Stimulated activated CD4-positive, alpha-beta T cell treated with anti-CD3 and anti-CD28 coated beads, Interleukin-4, amount 100 ng/mL, for 48 hours (primary cell): ENCODE results near the gene TMEM203.
A peak's percentile ranks its signal among the peaks of the same experiment; 100 is the strongest.

Experiments
- DNase-seq, 2 donors: peaks; one replicate each; pipeline ENCODE4 v3.0.0-alpha.2; 2020; ENCODE audit warnings: low read depth in 2 of 2

Gene TMEM203

GRCh38 chr9:137219757-137220316 is 14.4 kb upstream of the TMEM203 start:
- DNase-seq, result no peak

GRCh38 chr9:137218754-137219271 is 13.4 kb upstream of the TMEM203 start:
- DNase-seq, result no peak

- DNase-seq, result no peak
Measured at GRCh38 chr9:137218212-137218753, 12.8 kb upstream of the TMEM203 start.

GRCh38 chr9:137217276-137218211 is 12.1 kb upstream of the TMEM203 start:
- DNase-seq, result no peak

GRCh38 chr9:137216188-137216965 is 10.9 kb upstream of the TMEM203 start:
- no peak for DNase-seq

- no peak for DNase-seq
Measured at GRCh38 chr9:137215196-137215986, 9.9 kb upstream of the TMEM203 start.

- DNase-seq, result no peak
Measured at GRCh38 chr9:137214620-137215019, 9.2 kb upstream of the TMEM203 start.

GRCh38 chr9:137213160-137214060 is 8.0 kb upstream of the TMEM203 start:
- no peak for DNase-seq

GRCh38 chr9:137212520-137212919 is 7.1 kb upstream of the TMEM203 start:
- no peak for DNase-seq

GRCh38 chr9:137211532-137211931 is 6.1 kb upstream of the TMEM203 start:
- no peak for DNase-seq

- no peak for DNase-seq
Measured at GRCh38 chr9:137206602-137207001, 1.2 kb upstream of the TMEM203 start.

- no peak for DNase-seq
Measured at GRCh38 chr9:137204731-137205125, 720 bp downstream of the TMEM203 start.

GRCh38 chr9:137202966-137203365 is 2.5 kb downstream of the TMEM203 start:
- no peak for DNase-seq

- no peak for DNase-seq
Measured at GRCh38 chr9:137201205-137201868, 4.1 kb downstream of the TMEM203 start.

GRCh38 chr9:137200311-137201204 is 4.9 kb downstream of the TMEM203 start, which contains the start of gene TPRN:
Gene TPRN, minus strand, starts transcription at chr9:137200741. Its CDS starts 30 bp downstream, at chr9:137200711.
- peak; percentile 96 to 99 for DNase-seq

GRCh38 chr9:137199411-137200121 is 5.9 kb downstream of the TMEM203 start:
- no peak for DNase-seq

GRCh38 chr9:137198902-137199283 is 6.6 kb downstream of the TMEM203 start:
- no peak for DNase-seq
